Measurements from ENCODE around the gene MAEA. TPM values are rescaled to one million over a fixed set of nuclear protein-coding genes. Genes with fewer than 3 reads are reported as not detected.
A peak's percentile ranks its signal among the peaks of the same experiment; 100 is the strongest.

MAEA gene
- total RNA-seq, result 10 to 100 TPM; 37.5 to 43.7 TPM
- long read RNA-seq, donor 1, transcript MAEA-202 (9 exons, 2,222 nt), result major isoform, 25 of 33 reads
- long read RNA-seq, donor 1, partial matches to known transcripts, result 3 of 33 reads
- long read RNA-seq, donor 1, other reads (novel, unspliced or antisense), result 4 of 33 reads
- long read RNA-seq, donor 2, transcript MAEA-202 (9 exons, 2,222 nt), result major isoform, 167 of 216 reads
- long read RNA-seq, donor 2, transcript MAEA-201 (8 exons, 2,058 nt), result minor isoform, 5 of 216 reads
- long read RNA-seq, donor 2, partial matches to known transcripts, result 13 of 216 reads
- long read RNA-seq, donor 2, other reads (novel, unspliced or antisense), result 22 of 216 reads

DNA sequence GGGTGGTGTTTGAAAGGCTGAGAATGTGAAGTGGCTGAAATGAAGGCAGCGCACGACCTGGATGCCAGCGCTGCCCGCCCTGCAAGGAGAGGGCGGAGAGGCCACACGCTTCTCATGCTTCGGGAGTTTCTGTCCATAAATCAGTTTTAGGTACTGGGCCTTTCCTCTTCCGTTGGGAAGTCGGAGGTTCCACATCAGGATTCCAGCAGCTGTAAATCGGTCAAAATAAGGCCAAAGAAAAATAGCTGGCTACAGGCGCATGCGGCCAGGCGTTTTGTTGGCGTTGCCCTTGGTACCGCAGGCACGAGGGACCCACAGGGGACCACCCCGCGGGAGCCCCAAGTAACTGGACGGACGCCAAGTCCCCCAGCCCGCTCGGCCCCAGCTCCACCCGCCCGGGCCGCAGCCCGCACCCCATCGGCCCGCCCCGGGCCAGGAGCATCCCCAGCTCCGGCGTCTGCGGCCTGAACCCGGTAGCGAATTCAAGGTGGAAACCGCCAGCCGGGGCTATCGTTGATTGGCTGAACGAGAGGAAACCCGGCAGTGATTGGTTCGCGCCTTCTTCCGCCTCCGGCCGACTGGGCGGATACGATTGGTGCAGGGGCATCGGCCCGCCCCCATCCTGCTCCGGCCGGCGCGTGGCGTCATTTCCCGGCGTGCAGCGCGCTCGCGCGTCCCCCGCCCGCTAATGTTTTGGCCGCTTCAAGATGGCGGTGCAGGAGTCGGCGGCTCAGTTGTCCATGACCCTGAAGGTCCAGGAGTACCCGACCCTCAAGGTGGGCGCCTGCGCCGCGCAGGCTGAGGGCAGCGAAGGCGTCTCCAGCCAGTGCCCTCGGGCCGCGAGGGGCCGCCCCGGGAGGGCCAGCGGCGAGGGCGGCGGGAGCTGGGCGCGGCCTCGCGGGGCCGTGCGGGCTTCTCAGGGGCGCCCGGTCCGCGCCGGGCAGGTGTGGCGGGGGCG, at the start of gene MAEA:
Gene MAEA, plus strand, starts transcription at position 685 of the 958 bp plus-strand sequence. Its CDS starts 23 bp downstream, at position 708.
- intact Hi-C loops (cut with DNase I), result loop anchor here in 1 of 2 donors (5.0 kb wide), 1 partner anchor 37 kb away; no protein-coding TSS in a partner anchor

DNA sequence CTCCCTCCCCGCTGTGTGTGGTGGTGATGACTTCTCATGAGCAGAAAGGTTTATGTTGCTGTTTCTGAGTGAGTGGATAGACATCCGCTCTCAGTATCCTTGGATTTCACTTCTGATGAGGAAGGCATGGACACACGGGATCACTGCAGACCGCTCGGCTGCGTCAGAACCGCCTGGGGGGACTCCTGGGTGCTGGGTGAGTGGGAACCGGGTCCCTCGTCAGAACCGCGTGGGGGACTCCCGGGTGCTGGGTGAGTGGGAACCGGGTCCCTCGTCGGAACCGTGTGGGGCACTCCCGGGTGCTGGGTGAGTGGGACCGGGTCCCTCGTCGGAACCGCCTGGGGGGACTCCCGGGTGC, 49.8 kb upstream of the MAEA start:
- intact Hi-C loops (cut with DNase I), result loop anchor here (2.0 to 10.0 kb wide), 2 partner anchors 71 to 75 kb away; no protein-coding TSS in a partner anchor
- no peak for DNase-seq (ENCODE audit: low spot score)

More for the DNA sequence above, at the start of gene MAEA:
- DNase-seq (ENCODE audit: low spot score), result peak; percentile 99

DNA sequence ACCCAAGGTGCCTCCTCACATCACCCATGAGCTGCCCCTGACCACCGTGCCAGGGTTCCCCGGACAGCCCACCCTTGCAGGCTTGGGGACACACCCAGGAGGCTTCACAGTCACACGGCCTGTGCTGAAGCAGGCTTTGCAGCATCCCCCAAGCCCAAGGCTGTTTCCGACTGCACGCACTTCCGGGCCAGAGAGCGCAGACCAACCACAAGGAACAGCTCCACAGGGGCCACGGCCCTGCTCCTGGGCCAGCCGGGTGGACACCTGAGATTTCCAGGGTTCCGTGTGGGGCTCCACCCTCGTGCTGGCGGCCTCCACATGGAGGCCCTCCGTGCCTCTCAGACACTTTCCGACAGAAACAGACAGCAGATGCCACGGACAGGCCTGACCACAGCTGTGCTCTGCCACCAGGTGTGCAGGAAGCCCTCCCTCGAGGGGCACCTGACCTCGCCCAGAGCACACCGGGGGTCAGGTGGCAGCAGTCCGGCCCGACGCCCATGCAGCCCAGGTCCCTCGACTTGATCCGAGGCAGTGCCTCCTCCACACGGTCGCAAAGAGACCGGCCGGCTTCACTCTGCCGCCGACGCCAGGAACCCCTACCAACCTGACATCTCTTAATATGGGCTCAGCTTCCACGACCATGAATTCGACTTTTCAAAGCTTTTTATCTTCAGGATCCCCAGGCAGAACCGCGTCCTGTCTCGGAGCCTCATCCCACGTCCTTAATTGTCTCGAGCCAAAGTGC, 48.8 kb upstream of the MAEA start:
- peak; percentile 78 for DNase-seq (ENCODE audit: low spot score)
- intact Hi-C loops (cut with DNase I), result loop anchor here (2.0 to 10.0 kb wide), 2 partner anchors 72 to 76 kb away; no protein-coding TSS in a partner anchor

DNA sequence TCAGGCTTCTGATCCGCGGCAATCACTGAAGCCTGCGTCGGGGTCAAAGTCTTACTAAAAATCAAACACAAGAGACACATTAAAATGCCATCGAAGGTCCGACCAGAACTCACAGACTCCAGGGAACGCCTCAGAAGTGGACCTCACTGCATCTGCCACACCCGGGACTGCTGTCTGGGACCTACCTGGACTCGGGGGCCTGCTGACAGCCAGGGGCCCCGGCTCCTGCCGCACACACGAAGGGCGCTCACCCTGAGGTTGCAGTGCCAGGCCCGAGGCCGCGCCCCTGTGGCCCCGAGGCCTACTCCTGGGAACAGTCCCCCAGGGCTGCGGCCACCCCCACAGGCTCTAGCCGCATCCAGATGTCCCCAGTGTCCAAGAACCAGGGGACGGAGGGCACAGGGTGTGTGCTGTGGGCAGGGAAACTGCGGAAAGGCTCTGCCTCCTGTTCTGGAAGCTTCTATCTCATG, 48.2 kb upstream of the MAEA start:
- intact Hi-C loops (cut with DNase I), result loop anchor here (2.0 to 10.0 kb wide), 2 partner anchors 73 to 77 kb away; no protein-coding TSS in a partner anchor
- peak; percentile 61 for DNase-seq (ENCODE audit: low spot score)

DNA sequence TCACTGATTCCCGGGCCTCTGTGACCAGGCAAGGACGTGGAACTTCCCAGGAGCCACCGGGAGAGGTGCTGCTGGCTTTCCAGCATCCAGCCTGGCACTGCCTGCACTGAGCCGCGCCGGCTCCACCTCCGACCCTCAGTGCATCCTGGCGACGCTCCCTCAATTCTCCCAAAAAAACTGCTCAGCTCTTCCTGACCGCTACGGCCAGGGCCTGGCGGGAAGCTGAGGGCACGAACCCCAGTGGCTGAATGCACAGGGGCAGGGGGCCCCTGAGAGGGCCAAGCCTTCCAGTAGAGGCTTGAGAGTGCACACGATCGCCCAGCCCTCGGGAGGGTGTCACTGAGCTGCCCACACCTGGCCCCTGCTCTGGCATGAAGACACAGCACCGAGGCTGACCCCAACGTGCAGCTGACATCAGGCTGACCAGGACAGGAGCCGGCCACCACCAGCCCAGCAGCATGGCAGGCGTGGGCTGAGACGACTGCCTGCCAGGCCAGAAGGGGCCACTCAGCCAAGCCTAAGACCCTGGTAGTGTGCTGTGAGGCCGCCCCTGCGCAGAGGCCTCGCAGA, 47.7 kb upstream of the MAEA start:
- peak; percentile 64 for DNase-seq (ENCODE audit: low spot score)
- intact Hi-C loops (cut with DNase I), result loop anchor here (1.0 to 10.0 kb wide), 3 partner anchors 16 to 77 kb away; no protein-coding TSS in a partner anchor

DNA sequence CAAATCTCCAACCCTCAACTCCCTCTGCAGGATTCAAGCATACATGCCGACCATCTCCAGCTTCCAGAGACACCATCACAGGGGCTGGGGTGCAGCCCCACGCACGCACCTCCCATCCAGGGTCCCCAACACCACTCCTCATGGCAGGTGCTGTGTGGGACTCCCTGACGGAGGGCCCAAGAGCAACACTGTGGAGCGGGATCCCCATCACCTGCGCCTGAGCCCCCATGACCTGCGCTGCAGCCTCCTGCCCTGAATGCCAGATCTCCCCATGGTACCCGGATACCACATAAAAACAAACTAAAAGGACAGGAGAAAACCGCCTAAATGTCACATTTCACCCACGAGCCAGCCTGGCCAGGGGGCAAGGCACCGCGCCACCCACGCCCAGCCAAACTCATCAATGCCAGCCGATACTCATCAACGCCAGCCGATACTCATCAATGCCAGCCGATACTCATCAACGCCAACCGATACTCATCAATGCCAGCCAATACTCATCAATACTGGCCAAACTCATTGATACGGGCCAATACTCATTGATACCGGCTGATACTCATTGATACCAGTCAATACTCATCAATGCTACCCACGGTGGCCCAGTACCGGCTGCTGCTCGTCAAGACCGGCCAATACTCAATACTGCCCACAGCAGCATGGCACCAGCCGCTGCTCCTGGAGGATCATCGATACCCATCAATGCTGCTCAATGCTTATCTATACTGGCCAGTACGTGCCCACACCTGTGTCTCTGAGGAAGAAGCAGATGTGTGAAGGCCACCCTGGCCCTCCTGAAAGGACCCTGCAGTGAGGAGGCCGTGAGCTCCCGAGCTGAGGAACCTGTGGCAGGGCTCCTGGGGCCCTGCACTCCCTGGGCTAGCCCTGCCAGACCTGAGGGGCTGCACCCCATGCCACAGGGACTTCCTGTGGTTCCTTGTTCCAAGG, 46.9 kb upstream of the MAEA start:
- peak; percentile 68 for DNase-seq (ENCODE audit: low spot score)
- intact Hi-C loops (cut with DNase I), result loop anchor here (1.0 to 10.0 kb wide), 2 partner anchors 16 to 78 kb away; no protein-coding TSS in a partner anchor

DNA sequence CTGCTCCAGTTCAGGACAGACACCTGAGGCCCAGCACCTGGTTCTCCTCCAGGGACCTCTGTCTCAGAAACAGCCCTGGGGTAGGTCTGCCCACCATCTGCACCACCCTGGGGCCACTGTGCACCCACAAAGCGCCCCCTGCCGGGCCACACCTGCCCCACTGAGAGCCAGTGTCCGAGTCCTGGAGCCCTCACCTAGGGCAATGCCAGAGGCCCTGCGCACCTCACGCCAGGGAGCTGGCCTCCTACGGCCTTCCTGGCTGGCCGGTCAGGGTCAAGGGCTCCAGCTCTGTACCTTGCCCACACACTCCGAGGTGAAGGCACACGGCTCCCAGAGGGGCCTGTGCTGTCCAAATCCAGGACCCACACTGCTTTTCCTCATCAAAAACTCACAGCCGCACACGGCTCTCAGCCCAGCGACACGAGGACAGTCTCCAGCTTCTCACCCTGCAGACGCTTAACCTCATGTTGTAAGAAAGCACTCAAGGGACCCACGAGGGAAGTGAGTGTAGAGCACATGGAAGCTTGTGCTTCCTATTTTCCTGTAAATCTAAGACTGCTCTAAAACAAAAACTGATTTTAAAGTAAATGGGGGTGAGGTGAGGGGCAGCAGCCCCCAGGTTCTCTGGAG, 46.1 kb upstream of the MAEA start:
- intact Hi-C loops (cut with DNase I), result loop anchor here in 1 of 2 donors (10.0 kb wide), 1 partner anchor 79 kb away; no protein-coding TSS in a partner anchor
- DNase-seq (ENCODE audit: low spot score), result peak; percentile 78

DNA sequence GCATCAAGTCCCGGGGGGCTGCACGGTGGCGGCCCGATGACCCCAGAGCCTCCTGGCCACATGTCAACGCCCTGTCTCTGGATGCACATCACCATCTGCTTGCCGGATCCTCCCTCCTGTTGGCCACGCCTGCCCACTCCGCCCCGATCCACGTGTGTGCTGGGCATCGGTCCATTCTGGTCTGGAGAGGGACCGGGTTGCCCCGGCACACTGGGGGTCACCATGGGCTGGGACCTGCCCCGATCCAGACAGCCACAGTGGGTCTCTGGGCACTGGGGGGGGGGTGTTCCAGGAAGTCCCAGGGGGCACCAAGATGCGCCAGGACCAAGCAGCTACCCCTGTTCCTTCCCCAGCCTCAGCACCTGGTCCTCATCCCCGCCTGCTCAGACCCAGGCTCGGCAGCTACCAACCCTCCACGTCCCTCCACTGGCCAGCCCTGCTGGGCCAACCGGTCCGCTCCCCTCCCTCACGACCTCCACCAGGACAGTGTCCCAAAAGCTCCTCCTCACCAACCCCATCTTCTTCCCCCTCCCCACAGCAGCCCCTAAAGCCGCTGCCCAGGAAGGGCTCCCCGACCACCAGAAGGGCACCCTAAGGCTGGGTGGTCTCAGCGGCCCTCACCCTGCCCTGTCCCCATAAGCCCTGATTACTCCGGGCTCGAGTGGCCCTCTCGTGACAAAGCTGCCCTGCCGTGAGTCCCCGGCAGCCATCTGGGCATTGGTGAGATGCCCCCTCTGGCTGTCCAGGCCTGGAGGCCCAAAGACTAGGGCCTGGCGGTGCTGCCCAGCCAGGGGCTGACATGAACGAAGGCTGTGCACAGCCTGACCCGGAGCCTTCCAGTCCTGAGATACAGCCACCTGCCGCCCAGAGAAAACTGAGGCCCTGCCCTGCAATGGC, 45.4 kb upstream of the MAEA start:
- peak; percentile 82 for DNase-seq (ENCODE audit: low spot score)

DNA sequence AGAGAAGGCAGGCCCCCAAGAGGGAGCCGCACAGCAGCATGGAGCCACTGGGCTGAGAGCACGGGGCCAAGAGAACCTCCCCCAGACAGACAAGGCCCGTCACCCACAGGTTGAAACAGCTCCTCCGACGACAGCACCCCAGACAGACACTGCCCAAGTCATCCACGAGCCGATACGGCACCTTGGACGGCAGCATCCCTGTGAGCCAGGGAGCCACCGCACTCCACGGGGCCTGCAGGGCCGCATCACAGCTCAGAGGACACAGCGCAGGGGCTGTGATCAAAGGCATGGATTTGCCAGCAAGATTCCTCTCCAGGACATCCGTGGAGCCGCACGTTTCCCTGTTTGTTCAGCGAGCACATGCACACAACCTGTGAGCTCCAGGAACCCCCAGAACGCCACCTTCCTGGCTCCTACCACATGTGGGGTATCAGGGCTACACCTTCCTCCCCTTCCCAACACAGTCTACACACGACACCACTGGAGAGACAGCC, 44.7 kb upstream of the MAEA start:
- peak; percentile 72 for DNase-seq (ENCODE audit: low spot score)
- intact Hi-C loops (cut with DNase I), result loop anchor here in 1 of 2 donors (10.0 kb wide), 1 partner anchor 80 kb away; no protein-coding TSS in a partner anchor

More for the DNA sequence above, 45.4 kb upstream of the MAEA start:
- intact Hi-C loops (cut with DNase I), result loop anchor here in 1 of 2 donors (10.0 kb wide), 1 partner anchor 80 kb away; no protein-coding TSS in a partner anchor

DNA sequence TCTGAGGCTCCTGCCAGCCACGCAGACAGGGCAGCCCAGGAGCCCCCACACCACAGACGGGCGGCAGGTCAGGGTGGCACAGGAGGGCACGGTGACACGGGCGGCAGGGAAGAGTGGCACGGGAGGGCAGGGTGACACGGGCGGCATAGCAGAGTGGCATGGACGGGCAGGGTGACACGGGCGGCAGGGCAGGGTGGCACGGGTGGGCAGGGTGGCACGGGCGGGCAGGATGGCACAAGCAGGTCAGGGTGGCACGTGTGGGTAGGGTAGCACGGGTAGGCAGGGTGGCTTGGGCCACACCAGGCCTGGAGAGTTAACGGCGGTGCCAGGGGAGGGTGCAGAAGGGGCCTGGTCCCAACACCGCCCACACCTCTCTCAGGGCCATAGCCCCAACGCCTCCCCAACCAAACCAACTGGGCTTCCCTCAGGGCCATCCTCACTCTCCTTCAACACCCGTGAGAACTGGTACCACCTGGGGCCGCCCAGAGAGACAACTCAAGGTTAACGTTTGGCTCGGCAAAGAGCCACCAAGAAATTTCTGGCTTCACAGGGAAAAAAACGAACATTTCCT, 44.1 kb upstream of the MAEA start:
- peak; percentile 63 for DNase-seq (ENCODE audit: low spot score)
- intact Hi-C loops (cut with DNase I), result loop anchor here in 1 of 2 donors (10.0 kb wide), 1 partner anchor 81 kb away; no protein-coding TSS in a partner anchor

DNA sequence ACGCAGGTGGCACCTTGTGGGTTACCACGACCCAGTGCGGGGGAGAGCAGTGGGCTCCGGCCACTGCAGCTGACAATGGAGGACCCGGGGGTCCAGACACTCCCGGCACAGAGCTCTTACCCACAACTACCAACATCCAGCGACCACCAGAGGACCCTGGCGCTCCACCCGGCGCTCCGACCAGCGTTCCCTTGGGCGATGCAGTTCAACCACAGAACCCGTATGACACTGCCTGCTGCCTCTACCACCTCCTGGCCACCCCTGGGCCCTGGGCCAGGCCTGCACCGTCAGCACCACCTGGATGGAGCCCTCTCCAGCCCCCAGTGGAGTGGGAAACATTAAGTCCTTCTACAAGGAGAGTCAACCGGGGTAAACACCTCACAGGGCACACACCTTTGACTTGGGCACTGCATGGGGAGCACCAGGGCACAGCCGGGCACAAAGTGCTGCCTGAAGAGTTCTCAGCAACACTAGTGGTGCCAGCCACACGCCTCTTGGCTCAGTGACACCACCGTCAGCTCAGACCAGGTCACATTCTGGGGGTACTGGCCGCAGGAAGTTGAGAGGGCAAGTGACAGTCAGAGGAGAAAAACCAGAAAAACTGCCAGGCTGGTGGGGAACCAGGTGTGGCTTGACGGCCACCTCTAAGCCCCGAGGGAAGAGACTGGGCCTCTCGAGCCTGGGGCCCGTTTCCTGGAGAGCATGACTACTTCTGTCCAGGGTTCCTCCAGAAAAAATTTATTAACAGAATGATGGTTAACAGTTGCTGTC, 43.4 kb upstream of the MAEA start:
- peak; percentile 62 for DNase-seq (ENCODE audit: low spot score)
- intact Hi-C loops (cut with DNase I), result loop anchor here in 1 of 2 donors (10.0 kb wide), 1 partner anchor 81 kb away; no protein-coding TSS in a partner anchor

DNA sequence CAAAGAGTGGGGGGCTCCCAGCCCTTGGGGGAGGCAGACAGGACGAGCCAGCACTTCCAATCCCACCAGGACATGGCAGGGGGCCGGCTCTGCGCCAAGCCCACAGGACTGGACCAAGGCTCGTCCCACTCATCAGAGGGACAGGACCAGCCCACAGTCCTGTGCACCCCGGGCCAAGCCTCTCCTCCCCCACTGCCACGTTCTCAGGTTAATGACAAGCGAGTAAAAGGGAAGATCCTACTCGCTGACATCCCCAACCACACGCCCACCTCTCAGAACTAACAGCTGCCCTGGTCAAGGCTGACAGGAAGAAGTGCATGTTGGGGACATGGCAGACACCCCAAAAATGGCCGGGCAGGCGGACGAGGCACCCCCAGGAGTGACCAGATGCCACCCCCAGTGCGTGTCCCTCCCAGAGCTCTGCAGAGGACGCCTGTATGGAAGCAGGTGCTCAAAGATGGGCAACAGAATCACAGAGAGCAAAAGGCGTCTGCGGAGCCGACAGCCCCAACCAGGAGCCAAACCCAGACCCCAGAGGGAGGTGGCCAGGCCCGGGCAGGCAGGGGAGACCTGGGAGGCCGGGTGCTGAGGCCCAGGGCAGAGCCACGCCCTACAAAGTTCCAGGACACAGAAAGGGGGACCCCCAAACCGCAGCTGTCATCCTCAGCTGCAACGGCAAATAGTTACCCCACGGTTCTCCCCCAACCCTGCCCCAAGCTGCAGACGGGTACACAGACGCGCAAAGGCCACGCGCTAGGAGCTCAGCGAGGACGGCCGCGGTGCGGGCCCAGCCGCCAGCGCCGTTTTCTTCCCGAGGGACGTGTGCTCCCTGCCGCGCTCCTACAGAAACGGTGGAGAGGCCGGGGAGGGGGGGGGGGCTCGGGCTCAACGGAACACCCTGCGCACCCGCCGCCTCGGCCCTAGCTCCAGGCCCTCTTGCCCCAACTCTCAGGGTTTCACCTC, 42.5 kb upstream of the MAEA start:
- DNase-seq (ENCODE audit: low spot score), result peak; percentile 82
- intact Hi-C loops (cut with DNase I), result loop anchor here in 1 of 2 donors (10.0 kb wide), 1 partner anchor 82 kb away; no protein-coding TSS in a partner anchor

DNA sequence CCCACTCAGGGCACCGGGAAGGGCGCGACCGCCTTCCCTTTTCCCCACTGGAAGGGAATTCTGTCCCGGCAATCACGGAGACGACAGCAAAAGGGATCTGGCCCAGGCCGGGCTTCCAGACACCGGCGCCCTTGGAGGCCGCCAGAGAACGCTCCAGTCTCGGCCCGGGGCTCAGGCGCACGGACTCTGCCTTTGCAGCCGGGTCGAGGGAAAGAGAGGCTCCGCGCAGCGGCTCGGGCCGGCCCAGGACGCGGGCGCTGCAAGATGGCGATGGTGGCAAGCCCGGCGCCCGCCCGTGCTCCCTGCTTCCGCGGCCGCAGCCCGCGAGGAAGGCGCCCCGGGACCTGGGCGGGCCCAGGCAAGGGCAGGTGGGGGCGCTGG, 41.8 kb upstream of the MAEA start:
- intact Hi-C loops (cut with DNase I), result loop anchor here in 1 of 2 donors (2.0 to 10.0 kb wide), 2 partner anchors 83 to 99 kb away; partner anchors contain the start of gene UVSSA
- DNase-seq (ENCODE audit: low spot score), result no peak
